NCI-H446 treated with DMSO at 0.1 percent for 48 hours (cell line): ENCODE data around the gene MFN1.

Experiments used
- DNase-seq: peaks from one replicate; lab custom pipeline; 2025; lab: John Stamatoyannopoulos, UW

MFN1 gene

GRCh38 chr3:179348325-179349013 is 960 bp downstream of the MFN1 start:
- DNase-seq, result no peak

- DNase-seq, result no peak
Measured at GRCh38 chr3:179355996-179356395, 8.5 kb downstream of the MFN1 start.

- no peak for DNase-seq
Measured at GRCh38 chr3:179363332-179363731, 15.8 kb downstream of the MFN1 start.

- DNase-seq, result no peak
Measured at GRCh38 chr3:179369621-179370020, 22.1 kb downstream of the MFN1 start.

- no peak for DNase-seq
Measured at GRCh38 chr3:179373938-179374337, 26.4 kb downstream of the MFN1 start.

GRCh38 chr3:179375091-179375999 is 27.8 kb downstream of the MFN1 start:
- no peak for DNase-seq

GRCh38 chr3:179376474-179376873 is 29.0 kb downstream of the MFN1 start:
- DNase-seq, result no peak

GRCh38 chr3:179391906-179392305 is 44.4 kb downstream of the MFN1 start:
- no peak for DNase-seq

- no peak for DNase-seq
Measured at GRCh38 chr3:179398574-179399231, 51.2 kb downstream of the MFN1 start.

GRCh38 chr3:179401561-179401960 is 54.1 kb downstream of the MFN1 start:
- DNase-seq, result no peak

GRCh38 chr3:179402963-179403362 is 55.5 kb downstream of the MFN1 start:
- no peak for DNase-seq

GRCh38 chr3:179404307-179404706 is 56.8 kb downstream of the MFN1 start:
- no peak for DNase-seq

- DNase-seq, result no peak
Measured at GRCh38 chr3:179410331-179410730, 62.8 kb downstream of the MFN1 start.

- no peak for DNase-seq
Measured at GRCh38 chr3:179410999-179411398, 63.5 kb downstream of the MFN1 start.

GRCh38 chr3:179414804-179415203 is 67.3 kb downstream of the MFN1 start:
- DNase-seq, result no peak

- DNase-seq, result no peak
Measured at GRCh38 chr3:179415377-179415776, 67.9 kb downstream of the MFN1 start.

GRCh38 chr3:179416681-179417080 is 69.2 kb downstream of the MFN1 start:
- DNase-seq, result no peak

- DNase-seq, result no peak
Measured at GRCh38 chr3:179418610-179419009, 71.1 kb downstream of the MFN1 start.

- DNase-seq, result no peak
Measured at GRCh38 chr3:179421500-179421899, 74.0 kb downstream of the MFN1 start.

GRCh38 chr3:179425075-179425474 is 77.6 kb downstream of the MFN1 start:
- no peak for DNase-seq

GRCh38 chr3:179428876-179429548 is 81.5 kb downstream of the MFN1 start:
- DNase-seq, result no peak

GRCh38 chr3:179430277-179430870 is 82.9 kb downstream of the MFN1 start:
- DNase-seq, result no peak
